UCSD-AML1 (cell line): ENCODE data around the gene ZNF526.

Experiments used
- DNase-seq: peaks from one replicate; lab custom pipeline; 2025; ENCODE audit not compliant: unreplicated experiment; lab: John Stamatoyannopoulos, UW

ZNF526 gene

GRCh38 chr19:42246143-42246921 is 26.2 kb downstream of the ZNF526 start:
- peak; percentile 31 for DNase-seq

GRCh38 chr19:42246922-42247639 is 27.0 kb downstream of the ZNF526 start:
- no peak for DNase-seq

GRCh38 chr19:42247640-42248199 is 27.6 kb downstream of the ZNF526 start:
- DNase-seq = no peak

- no peak for DNase-seq
These were observed 28.4 kb downstream of the ZNF526 start for GRCh38 chr19:42248270-42249148.

- DNase-seq = no peak
These were observed 29.1 kb downstream of the ZNF526 start for GRCh38 chr19:42249149-42249750.

- DNase-seq = no peak
These were observed 29.7 kb downstream of the ZNF526 start for GRCh38 chr19:42249769-42250168.

- DNase-seq = no peak
These were observed 30.1 kb downstream of the ZNF526 start for GRCh38 chr19:42250183-42250665.

- DNase-seq = no peak
These were observed 30.8 kb downstream of the ZNF526 start for GRCh38 chr19:42250666-42251531.

GRCh38 chr19:42251572-42252358 is 31.7 kb downstream of the ZNF526 start:
- no peak for DNase-seq

GRCh38 chr19:42252365-42253244 is 32.5 kb downstream of the ZNF526 start:
- DNase-seq = peak; percentile 31

- peak; percentile 81 for DNase-seq
These were observed 33.4 kb downstream of the ZNF526 start for GRCh38 chr19:42253245-42254088.

GRCh38 chr19:42254089-42254849 is 34.2 kb downstream of the ZNF526 start:
- DNase-seq = peak; percentile 81

GRCh38 chr19:42254850-42255765 is 35.0 kb downstream of the ZNF526 start, which contains the start of gene ERF:
Gene ERF, minus strand, starts transcription at chr19:42255128. Its CDS starts 129 bp downstream, at chr19:42254999.
- DNase-seq = peak; percentile 92

GRCh38 chr19:42255766-42256745 is 35.9 kb downstream of the ZNF526 start:
- DNase-seq = no peak
